ENCODE results near the gene CRABP1. TPM values are rescaled to one million over a fixed set of nuclear protein-coding genes. Genes with fewer than 3 reads are reported as not detected.
"Not testable (repeated sequence)": the region's sequence is repeated elsewhere in the genome, so short reads cannot be mapped to it uniquely, and the experiment has no call there.

The CRABP1 gene
- total RNA-seq, 1 donor from 2014 or later: not detected

DNA sequence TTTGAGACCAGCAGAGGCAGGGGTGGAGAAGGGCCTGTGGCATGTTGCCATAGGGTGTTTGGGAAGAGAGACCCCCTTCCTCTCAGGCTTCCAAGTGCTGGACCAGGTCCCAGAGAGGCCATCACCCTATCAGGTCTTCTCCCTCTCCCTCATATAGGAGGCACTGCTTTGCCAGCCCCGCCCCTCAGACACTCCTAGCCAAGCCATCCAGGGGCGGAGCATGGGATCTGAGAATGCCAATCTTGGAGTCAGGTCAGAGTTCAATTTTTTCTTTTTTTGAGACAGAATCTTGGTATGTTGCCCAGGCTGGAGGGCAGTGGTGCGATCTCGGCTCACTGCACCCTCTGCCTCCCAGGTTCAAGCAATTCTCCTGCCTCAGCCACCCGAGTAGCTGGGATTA is 32.7 kb downstream of the CRABP1 start:
- no peak for DNase-seq (ENCODE audit: low spot score)
- no peaks in the 10 kb centered on the region for H3K36me3 Mint-ChIP-seq (ENCODE audit: low read depth)
- H3K9me3 Mint-ChIP-seq: no peaks in the 10 kb centered on the region
- H3K4me1 Mint-ChIP-seq (ENCODE audit: low read depth): peaks cover 10% of the 10 kb centered on the region
- no peak overlapping the region for H3K4me3 Mint-ChIP-seq
- no peak overlapping the region for H3K27ac Mint-ChIP-seq
- H3K27me3 Mint-ChIP-seq (ENCODE audit: insufficient read depth): peaks cover 15% of the 10 kb centered on the region
- intact Hi-C loops (cut with micrococcal nuclease): no loop called here

- no peaks in the 10 kb centered on the region for H3K36me3 Mint-ChIP-seq (ENCODE audit: low read depth)
- peaks cover 13% of the 10 kb centered on the region for H3K27me3 Mint-ChIP-seq (ENCODE audit: insufficient read depth)
- no peaks in the 10 kb centered on the region for H3K9me3 Mint-ChIP-seq
- peaks cover 10% of the 10 kb centered on the region for H3K4me1 Mint-ChIP-seq (ENCODE audit: low read depth)
- intact Hi-C loops (cut with micrococcal nuclease): no loop called here
- DNase-seq (ENCODE audit: low spot score): no peak
- no peak overlapping the region for H3K4me3 Mint-ChIP-seq
- no peak overlapping the region for H3K27ac Mint-ChIP-seq
Observed at GRCh38 chr15:78374436-78375393, 34.6 kb downstream of the CRABP1 start.

DNA sequence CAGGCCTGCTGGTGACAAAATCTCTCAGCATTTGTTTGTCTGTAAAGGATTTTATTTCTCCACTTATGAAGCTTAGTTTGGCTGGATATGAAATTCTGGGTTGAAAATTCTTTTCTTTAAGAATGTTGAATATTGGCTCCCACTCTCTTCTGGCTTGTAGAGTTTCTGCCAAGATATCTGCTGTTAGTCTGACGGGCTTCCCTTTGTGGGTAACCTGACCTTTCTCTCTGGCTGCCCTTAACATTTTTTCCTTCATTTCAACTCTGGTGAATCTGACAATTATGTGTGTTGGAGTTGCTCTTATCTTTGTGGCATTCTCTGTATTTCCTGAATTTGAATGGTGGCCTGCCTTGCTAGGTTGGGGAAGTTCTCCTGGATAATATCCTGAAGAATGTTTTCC is 40.0 kb downstream of the CRABP1 start:
- H3K36me3 Mint-ChIP-seq (ENCODE audit: low read depth); DNase-seq (ENCODE audit: low spot score); H3K4me3 Mint-ChIP-seq; intact Hi-C loops (cut with micrococcal nuclease); H3K27ac Mint-ChIP-seq; H3K4me1 Mint-ChIP-seq (ENCODE audit: low read depth); H3K9me3 Mint-ChIP-seq: not testable (repeated sequence)
- peaks cover 17% of the 10 kb centered on the region for H3K27me3 Mint-ChIP-seq (ENCODE audit: insufficient read depth)

GRCh38 chr15:78382114-78382880 is 42.1 kb downstream of the CRABP1 start:
- H3K36me3 Mint-ChIP-seq (ENCODE audit: low read depth): no peaks in the 10 kb centered on the region
- intact Hi-C loops (cut with micrococcal nuclease): no loop called here

GRCh38 chr15:78384651-78385050 is 44.5 kb downstream of the CRABP1 start:
- no peak for DNase-seq (ENCODE audit: low spot score)
- no peak overlapping the region for H3K4me3 Mint-ChIP-seq
- peaks cover 15% of the 10 kb centered on the region for H3K27me3 Mint-ChIP-seq (ENCODE audit: insufficient read depth)
- no peaks in the 10 kb centered on the region for H3K36me3 Mint-ChIP-seq (ENCODE audit: low read depth)
- no peak overlapping the region for H3K27ac Mint-ChIP-seq
- H3K9me3 Mint-ChIP-seq: no peaks in the 10 kb centered on the region
- intact Hi-C loops (cut with micrococcal nuclease): no loop called here
- H3K4me1 Mint-ChIP-seq (ENCODE audit: low read depth): no peaks in the 10 kb centered on the region

More at GRCh38 chr15:78382114-78382880, 42.1 kb downstream of the CRABP1 start:
- DNase-seq (ENCODE audit: low spot score): no peak
- H3K4me1 Mint-ChIP-seq (ENCODE audit: low read depth): no peaks in the 10 kb centered on the region
- no peak overlapping the region for H3K4me3 Mint-ChIP-seq
- peaks cover 19% of the 10 kb centered on the region for H3K27me3 Mint-ChIP-seq (ENCODE audit: insufficient read depth)
- no peak overlapping the region for H3K27ac Mint-ChIP-seq
- no peaks in the 10 kb centered on the region for H3K9me3 Mint-ChIP-seq

GRCh38 chr15:78387246-78388037 is 47.3 kb downstream of the CRABP1 start:
- DNase-seq (ENCODE audit: low spot score): no peak
- no peak overlapping the region for H3K27ac Mint-ChIP-seq
- H3K4me3 Mint-ChIP-seq: no peak overlapping the region
- H3K36me3 Mint-ChIP-seq (ENCODE audit: low read depth): no peaks in the 10 kb centered on the region
- H3K4me1 Mint-ChIP-seq (ENCODE audit: low read depth): no peaks in the 10 kb centered on the region
- H3K27me3 Mint-ChIP-seq (ENCODE audit: insufficient read depth): peaks cover 8% of the 10 kb centered on the region
- no peaks in the 10 kb centered on the region for H3K9me3 Mint-ChIP-seq
- intact Hi-C loops (cut with micrococcal nuclease): no loop called here

DNA sequence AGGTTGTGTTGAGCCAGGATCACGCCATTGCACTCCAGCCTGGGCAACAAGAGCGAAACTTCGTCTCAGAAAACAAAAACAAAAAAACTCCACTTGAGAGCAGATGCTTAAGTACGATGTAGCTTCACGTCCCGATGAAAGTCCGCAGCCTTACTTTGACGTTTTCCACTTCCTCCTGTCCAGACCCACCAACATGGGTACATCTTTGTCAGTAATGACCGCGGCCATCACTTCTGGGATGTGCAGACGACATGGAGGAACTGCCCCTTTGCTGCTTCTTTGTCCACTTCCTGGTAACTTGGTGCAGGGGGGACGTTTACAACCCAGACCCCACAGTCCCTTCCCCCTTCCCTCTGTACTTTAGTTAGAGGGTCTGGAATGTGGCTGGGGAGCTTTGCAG is 48.7 kb downstream of the CRABP1 start:
- Mint-ChIP-seq H3K9me3 (no peaks in the 10 kb centered on the region), H3K36me3 (ENCODE audit: low read depth) (no peaks in the 10 kb centered on the region), H3K4me1 (ENCODE audit: low read depth) (no peaks in the 10 kb centered on the region), H3K27ac (no peak overlapping the region), H3K4me3 (no peak overlapping the region), H3K27me3 (ENCODE audit: insufficient read depth) (peaks cover 4% of the 10 kb centered on the region)
- no peak for DNase-seq (ENCODE audit: low spot score)
- intact Hi-C loops (cut with micrococcal nuclease): no loop called here

DNA sequence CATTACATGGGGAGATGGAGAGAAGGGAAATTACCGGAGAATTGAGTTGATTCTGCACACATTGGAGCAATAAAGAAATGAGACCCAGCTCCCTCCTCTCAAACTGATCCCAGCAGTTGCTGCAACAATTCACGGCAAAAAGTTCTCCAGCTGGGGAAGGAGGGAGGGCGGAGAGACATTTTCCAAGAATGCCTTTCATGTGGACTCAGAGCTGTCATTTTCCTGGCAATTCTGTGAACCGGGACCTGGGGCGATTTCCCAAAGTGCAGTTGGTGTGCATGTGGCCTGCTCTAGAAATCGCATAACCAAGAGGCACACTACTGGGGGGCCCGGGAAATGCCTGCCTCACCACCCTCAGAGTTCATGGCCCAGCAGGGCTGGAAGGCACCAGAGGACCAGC is 49.2 kb downstream of the CRABP1 start:
- no peaks in the 10 kb centered on the region for H3K9me3 Mint-ChIP-seq
- no peak for DNase-seq (ENCODE audit: low spot score)
- no peak overlapping the region for H3K27ac Mint-ChIP-seq
- peaks cover 4% of the 10 kb centered on the region for H3K27me3 Mint-ChIP-seq (ENCODE audit: insufficient read depth)
- intact Hi-C loops (cut with micrococcal nuclease): no loop called here
- H3K4me1 Mint-ChIP-seq (ENCODE audit: low read depth): no peaks in the 10 kb centered on the region
- H3K36me3 Mint-ChIP-seq (ENCODE audit: low read depth): no peaks in the 10 kb centered on the region
- H3K4me3 Mint-ChIP-seq: no peak overlapping the region

GRCh38 chr15:78389738-78390137 is 49.6 kb downstream of the CRABP1 start:
- Mint-ChIP-seq H3K9me3 (no peaks in the 10 kb centered on the region), H3K4me1 (ENCODE audit: low read depth) (no peaks in the 10 kb centered on the region), H3K27ac (no peak overlapping the region), H3K4me3 (no peak overlapping the region), H3K36me3 (ENCODE audit: low read depth) (no peaks in the 10 kb centered on the region), H3K27me3 (ENCODE audit: insufficient read depth) (peaks cover 4% of the 10 kb centered on the region)
- no peak for DNase-seq (ENCODE audit: low spot score)
- intact Hi-C loops (cut with micrococcal nuclease): no loop called here

GRCh38 chr15:78390242-78390641 is 50.1 kb downstream of the CRABP1 start:
- peaks cover 4% of the 10 kb centered on the region for H3K27me3 Mint-ChIP-seq (ENCODE audit: insufficient read depth)
- DNase-seq (ENCODE audit: low spot score): no peak
- intact Hi-C loops (cut with micrococcal nuclease): no loop called here
- H3K9me3 Mint-ChIP-seq: no peaks in the 10 kb centered on the region
- H3K36me3 Mint-ChIP-seq (ENCODE audit: low read depth): no peaks in the 10 kb centered on the region
- H3K27ac Mint-ChIP-seq: no peak overlapping the region
- H3K4me1 Mint-ChIP-seq (ENCODE audit: low read depth): no peaks in the 10 kb centered on the region
- H3K4me3 Mint-ChIP-seq: no peak overlapping the region

- DNase-seq (ENCODE audit: low spot score): no peak
- Mint-ChIP-seq H3K36me3 (ENCODE audit: low read depth) (no peaks in the 10 kb centered on the region), H3K9me3 (no peaks in the 10 kb centered on the region), H3K27ac (no peak overlapping the region), H3K4me3 (no peak overlapping the region), H3K27me3 (ENCODE audit: insufficient read depth) (peaks cover 4% of the 10 kb centered on the region), H3K4me1 (ENCODE audit: low read depth) (no peaks in the 10 kb centered on the region)
- intact Hi-C loops (cut with micrococcal nuclease): no loop called here
Observed at GRCh38 chr15:78390826-78391225, 50.7 kb downstream of the CRABP1 start.

DNA sequence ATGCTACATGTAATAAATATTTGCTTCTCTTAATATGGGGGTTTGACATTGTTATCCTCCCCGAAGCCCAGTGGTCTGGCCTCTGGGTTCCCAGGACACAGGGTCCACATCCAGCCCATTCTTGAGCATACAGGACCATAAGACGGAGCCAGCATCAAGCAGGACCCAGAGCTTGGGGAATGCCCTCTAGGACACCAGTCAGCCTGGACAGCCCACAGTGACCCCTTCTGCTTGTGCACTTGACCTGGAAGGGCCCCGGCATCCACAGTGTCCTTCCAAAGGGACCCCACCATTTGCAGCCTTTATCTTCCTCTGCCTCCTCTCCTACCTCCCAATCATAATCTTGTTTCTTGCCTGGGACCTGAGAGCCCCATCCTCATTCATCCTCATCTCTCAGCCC is 51.6 kb downstream of the CRABP1 start:
- H3K4me1 Mint-ChIP-seq (ENCODE audit: low read depth): no peaks in the 10 kb centered on the region
- H3K36me3 Mint-ChIP-seq (ENCODE audit: low read depth): no peaks in the 10 kb centered on the region
- DNase-seq (ENCODE audit: low spot score): no peak
- H3K27me3 Mint-ChIP-seq (ENCODE audit: insufficient read depth): peaks cover 2% of the 10 kb centered on the region
- no peaks in the 10 kb centered on the region for H3K9me3 Mint-ChIP-seq
- H3K4me3 Mint-ChIP-seq: no peak overlapping the region
- intact Hi-C loops (cut with micrococcal nuclease): no loop called here
- H3K27ac Mint-ChIP-seq: no peak overlapping the region
